GM21786 (cell line): ENCODE results near the gene EHD2.
"Not testable (repeated sequence)": the region's sequence is repeated elsewhere in the genome, so short reads cannot be mapped to it uniquely, and the experiment has no call there.

Experiments
- ATAC-seq: cut with Tn5 transposase; IDR thresholded peaks from one replicate; pipeline ENCODE4 v1.9.1; 2021; ENCODE audit not compliant: unreplicated experiment

EHD2 gene

DNA sequence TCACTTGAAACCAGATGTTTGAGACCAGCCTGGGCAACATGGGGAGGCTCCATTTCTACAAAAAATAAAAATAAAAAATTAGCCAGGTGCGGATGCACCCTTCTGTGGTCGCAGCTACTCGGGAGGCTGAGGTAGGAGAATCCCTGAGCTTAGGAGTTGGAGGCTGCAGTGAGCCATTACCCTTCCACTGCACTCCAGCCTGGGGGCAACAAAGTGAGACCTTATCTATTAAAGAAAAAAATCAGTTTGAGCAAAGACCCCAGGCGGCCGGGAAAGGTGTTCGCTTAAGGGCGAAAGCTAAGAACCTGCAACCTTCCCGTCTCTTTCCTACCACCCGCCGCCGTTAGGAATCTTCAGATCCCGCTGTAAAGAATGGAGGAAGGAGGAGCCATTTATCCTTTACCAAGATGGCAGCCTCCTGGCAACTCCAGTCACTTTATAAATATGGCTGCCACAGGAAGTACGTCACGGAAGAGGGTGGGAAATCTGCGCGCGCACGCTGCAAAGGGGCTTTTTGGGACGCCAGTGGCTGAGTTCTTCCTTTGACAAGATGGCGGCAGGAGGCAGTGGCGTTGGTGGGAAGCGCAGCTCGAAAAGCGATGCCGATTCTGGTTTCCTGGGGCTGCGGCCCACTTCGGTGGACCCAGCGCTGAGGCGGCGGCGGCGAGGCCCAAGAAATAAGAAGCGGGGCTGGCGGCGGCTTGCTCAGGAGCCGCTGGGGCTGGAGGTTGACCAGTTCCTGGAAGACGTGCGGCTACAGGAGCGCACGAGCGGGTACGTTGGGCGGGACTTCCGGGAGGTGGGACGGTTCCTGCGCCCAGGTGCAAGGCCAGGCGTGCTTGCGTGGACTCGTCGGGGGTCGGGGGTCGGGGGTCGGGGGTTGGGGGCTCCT lies 32.0 kb downstream of the EHD2 start, which contains the start of gene NOP53:
NOP53 (plus strand) TSS at position 537 of the 892 bp plus-strand sequence; CDS start at position 551, 14 bp downstream.
- peak; percentile 55 for ATAC-seq

- not testable (repeated sequence) for ATAC-seq
These were observed 32.9 kb downstream of the EHD2 start for GRCh38 chr19:47746129-47746528.

DNA sequence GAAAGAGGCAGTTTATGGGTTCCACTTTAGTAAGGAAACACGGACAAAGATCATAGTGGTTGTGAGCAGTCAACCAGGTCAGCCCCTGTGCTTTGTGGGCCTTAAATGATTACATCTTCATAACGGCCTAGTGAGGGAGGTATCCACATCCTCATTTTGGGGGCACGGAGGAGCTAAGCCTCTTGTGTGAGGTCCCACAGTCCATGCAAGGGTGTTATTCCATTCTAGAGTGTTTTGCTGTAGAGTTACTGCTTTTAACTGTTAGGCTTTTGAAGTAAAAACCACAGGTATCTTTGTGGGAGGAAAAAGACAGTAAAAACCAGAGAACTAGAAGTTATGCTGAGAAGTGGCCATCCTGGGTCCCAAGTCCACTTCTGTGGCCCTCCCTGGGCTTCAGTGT lies 36.1 kb downstream of the EHD2 start:
- no peak for ATAC-seq

- ATAC-seq = no peak
These were observed 37.5 kb downstream of the EHD2 start for GRCh38 chr19:47750752-47751151.

GRCh38 chr19:47752440-47753211 lies 39.4 kb downstream of the EHD2 start:
- ATAC-seq = no peak

DNA sequence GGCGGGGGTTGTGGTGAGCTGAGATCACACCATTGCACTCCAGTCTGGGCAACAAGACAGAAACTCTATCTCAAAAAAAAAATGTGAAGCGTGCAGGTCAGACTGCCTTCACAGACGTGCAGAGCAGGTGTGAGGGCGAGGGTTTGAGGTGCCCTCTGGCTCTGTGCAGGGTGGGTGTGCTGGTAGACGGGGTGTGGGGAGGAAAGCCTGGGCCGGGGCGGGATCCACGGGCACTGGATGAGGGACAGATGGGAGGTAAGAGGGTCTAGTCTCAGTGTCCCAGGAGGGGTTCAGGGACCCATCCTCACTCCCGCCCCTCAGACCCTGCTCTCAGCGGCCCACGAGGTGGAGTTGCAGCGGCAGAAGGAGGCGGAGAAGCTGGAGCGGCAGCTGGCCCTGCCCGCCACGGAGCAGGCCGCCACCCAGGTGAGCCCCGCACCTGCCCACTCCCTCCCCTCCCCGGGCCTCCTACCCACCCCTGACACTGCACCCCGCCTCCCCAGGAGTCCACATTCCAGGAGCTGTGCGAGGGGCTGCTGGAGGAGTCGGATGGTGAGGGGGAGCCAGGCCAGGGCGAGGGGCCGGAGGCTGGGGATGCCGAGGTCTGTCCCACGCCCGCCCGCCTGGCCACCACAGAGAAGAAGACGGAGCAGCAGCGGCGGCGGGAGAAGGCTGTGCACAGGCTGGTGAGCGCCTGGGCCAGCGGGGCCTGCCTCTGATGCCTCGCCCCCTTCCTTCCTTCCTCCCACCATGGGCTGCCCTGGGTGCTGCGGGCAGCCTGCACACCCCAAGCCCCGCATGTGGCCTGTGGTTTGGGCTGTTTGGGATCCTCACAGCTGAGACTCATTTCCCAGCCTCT lies 41.2 kb downstream of the EHD2 start:
- no peak for ATAC-seq

DNA sequence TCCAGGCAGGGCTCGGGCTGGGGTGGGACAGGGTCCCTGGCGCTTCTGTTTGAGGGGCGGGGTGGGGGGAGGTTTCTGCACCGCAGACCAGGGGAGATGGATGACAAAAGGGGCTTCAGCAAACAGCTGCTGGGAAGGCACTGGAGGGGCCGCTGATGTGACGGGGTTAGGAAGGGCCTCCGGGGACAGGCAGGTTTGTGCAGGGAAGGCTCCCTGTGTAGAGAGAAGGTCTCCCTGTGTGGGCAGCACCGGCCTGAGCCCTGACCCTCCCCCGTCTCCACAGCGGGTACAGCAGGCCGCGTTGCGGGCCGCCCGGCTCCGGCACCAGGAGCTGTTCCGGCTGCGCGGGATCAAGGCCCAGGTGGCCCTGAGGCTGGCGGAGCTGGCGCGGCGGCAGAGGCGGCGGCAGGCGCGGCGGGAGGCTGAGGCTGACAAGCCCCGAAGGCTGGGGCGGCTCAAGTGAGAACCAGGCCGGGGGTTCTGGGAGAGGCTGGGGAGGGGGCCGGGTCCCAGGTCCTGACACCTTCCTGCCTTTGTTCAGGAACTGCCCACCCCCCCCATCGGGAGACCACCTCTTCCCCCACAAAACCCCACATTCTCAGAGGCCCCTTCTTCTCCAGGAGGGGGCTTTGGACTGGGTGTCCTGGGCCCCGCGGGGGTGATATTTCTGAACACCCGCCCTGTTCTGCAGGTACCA lies 42.0 kb downstream of the EHD2 start:
- ATAC-seq = no peak

DNA sequence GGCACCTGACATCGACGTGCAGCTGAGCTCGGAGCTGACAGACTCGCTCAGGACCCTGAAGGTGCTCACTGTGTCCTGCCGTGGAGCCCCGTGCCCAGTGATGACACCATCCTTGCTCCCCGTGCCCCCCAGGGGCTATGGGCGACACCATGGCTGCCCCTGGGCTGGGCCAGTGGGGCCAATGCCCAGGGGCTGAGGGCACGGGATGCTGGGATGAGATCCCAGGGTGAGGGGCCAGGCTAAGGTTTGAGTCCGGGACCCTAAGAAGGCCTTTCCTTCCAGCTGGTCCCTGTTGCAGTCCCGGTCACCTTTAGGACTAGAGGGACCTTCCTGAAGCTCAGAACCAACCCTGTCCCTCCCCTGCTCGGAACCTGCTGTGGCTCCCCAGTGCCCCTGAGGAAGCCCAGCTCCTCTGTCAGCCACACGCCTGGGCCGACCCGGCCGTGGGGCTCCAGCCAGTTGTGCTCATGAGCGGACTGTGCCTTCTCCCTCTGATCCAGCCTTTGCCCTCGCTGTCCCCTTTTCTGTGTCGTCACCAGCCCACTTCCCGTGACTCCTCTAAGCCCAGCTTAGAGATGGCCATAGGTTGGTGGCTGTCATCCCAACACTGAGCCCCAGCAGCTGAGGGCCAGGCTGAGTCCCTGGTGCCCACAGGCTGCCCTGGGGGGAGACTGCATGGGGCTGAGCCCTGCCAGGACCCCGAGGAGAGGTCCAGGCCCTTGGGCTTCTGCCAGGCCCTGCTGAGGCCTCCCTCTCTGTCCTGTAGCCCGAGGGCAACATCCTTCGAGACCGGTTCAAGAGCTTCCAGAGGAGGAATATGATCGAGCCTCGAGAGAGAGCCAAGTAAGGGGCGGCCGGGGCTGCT lies 42.8 kb downstream of the EHD2 start:
- ATAC-seq = no peak

DNA sequence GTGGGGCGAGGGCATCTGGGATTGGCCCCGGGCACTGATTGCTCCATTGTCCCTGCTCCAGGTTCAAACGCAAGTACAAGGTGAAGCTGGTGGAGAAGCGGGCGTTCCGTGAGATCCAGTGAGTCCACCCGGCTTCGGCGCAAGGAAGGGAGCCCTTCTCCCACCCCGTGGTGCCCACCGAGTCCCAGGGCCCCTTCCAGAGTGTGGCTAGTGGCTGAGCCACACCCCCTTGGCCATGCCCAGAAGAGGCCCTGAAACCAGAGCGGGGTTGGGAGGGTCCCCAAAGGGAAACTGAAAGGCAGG lies 43.4 kb downstream of the EHD2 start:
- no peak for ATAC-seq

DNA sequence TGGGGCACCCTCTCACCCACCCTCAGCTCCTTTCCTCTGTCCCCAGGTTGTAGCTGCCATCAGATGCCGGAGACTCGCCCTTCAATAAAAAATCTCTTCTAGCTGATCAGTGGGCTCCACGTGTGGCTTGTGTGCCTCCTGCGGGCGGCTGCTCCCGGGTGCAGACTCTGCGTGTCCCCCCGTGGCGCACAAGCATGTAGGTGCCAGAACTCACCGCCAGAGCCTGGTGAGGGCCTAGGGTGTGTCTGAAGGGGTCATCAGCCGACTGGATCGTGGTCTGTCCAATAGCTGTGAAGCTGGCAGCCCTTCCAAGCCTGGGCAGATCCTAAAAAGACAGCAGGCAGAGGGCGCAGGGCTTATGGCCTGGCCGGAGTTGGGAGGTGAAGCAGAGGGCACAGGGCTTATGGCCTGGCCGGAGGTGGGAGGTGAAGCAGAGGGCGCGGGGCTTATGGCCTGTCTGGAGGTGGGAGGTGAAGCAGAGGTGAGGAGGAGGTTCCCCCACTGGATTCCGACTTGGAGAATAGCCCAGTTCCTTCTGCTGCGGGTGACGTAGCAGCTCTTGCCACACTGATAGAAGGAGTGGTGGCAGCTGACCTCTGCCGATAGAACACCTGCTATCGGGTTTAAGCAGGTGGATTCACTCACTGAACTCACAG lies 43.9 kb downstream of the EHD2 start:
- ATAC-seq = no peak

DNA sequence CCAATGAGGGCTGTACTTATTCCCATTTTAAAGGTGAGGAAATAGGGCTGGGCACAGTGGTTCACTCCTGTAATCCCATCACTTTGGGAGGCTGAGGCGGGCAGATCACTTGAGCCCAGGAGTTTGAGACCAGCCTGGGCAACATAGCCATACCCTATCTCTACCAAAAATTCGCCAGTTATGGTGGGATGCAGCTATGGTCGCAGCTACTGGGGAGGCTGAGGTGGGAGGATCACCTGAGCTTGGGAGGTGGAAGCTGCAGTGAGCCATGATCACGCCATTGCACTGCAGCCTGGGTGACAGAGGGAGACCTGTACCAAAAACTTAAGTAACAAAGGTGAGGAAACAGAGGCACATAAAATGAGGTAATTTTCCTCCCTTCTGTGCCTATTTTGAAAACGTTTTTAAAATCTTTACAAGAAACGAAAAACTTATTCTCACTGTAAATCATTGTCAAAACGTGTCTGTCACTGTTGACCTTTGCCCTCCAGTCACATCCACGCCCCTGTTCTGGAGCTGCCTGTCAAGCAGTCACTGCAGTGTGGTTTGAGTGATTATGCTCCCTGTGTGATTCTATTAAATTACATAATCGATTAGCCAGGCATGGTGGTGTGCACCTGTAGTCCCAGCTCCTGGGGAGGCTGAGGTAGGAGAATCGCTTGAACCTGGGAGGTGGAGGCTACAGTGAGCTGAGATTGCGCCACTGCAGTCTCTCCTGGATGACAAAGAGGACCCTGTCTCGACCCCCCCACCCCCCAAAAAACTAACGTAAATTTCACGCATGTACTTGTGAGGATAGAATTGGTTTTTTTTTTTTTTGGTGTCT lies 44.6 kb downstream of the EHD2 start:
- no peak for ATAC-seq

DNA sequence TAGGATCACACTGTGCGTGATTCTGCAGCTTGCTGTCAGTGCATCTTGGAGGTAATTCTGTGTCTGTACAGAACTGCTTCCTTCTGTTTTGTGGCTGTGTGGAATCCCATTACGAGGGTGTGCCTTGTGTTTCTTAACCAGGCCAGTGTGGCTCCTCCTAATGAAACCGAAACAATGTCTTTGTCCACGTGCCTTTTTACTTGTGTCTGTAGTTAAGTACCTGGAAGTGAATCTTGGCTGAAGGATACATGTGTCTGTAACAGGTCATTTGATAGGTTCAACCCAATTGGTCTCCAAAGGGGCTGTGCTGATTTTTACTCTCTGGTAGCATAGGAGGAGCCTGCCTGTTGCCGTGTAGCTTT lies 45.2 kb downstream of the EHD2 start:
- no peak for ATAC-seq

GRCh38 chr19:47760632-47760999 lies 47.4 kb downstream of the EHD2 start:
- no peak for ATAC-seq

DNA sequence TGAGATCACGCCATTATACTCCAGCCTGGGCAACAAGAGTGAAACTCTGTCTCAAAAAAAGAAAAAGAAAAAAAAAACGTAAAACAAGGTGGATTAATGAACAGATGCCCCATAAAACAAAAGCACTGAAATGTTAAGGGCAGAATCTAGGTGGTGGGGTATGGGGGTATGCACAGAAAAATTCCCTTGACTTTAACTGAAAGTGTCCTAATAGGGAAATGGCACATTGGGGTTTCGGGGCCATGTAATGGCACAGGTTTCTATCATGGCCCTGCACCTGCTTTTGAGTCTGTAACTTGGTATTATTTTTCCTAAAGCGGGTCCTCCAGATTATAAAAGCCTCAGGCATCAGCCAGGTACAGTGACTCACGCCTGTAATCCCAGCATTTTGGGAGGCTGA lies 48.3 kb downstream of the EHD2 start:
- ATAC-seq = no peak

GRCh38 chr19:47762151-47762550 lies 48.9 kb downstream of the EHD2 start:
- ATAC-seq = no peak

GRCh38 chr19:47762615-47763308 lies 49.5 kb downstream of the EHD2 start:
- ATAC-seq = no peak

DNA sequence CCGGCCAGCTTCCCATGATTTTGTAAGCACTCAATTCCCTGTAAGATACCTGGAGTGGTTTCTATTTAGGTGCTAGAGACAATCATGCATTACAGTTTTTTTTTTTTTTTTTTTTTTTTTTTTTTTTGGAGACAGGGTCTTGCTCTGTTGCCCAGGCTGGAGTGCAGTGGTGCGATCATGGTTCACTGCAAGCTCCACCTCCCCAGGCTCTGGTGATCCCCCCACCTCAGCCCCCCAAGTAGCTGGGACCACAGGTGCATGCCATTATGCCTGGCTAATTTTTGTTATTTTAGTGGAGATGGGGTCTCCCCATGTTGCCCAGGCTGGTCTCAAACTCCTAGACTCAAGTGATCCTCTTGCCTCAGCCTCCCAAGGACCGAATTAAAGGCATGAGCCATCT lies 51.5 kb downstream of the EHD2 start:
- not testable (repeated sequence) for ATAC-seq
